NB4 (cell line): Measurements from ENCODE around the gene LCLAT1.

Experiments
- MAX ChIP-seq: IDR thresholded peaks from 2 replicates; pipeline ENCODE4 v1.6.1; 2011; ENCODE audit warnings: low read depth, low read length
- POLR2A ChIP-seq: IDR thresholded peaks from 2 replicates; pipeline ENCODE4 v1.6.1; 2011; ENCODE audit warnings: mild to moderate bottlenecking; ENCODE audit not compliant: insufficient read length; ENCODE audit errors: extremely low read depth

- TF ChIP-seq POLR2A: no peak
- TF ChIP-seq MAX: no peak
Measured at GRCh38 chr2:30408961-30409387, 38.1 kb upstream of the LCLAT1 start.
